ENCODE measurements around the gene PRSS27.

Gene PRSS27

GRCh38 chr16:2767140-2767731, 47.2 kb upstream of the PRSS27 start:
- no peak overlapping the region for H3K4me3 ChIP-seq (ENCODE audit: low read depth, low read length)
- peaks cover 97% of the 10 kb centered on the region for H3K36me3 ChIP-seq (replicated peaks)
- no peaks in the 10 kb centered on the region for H3K27me3 ChIP-seq (replicated peaks)
- TF ChIP-seq, protein P1, sequence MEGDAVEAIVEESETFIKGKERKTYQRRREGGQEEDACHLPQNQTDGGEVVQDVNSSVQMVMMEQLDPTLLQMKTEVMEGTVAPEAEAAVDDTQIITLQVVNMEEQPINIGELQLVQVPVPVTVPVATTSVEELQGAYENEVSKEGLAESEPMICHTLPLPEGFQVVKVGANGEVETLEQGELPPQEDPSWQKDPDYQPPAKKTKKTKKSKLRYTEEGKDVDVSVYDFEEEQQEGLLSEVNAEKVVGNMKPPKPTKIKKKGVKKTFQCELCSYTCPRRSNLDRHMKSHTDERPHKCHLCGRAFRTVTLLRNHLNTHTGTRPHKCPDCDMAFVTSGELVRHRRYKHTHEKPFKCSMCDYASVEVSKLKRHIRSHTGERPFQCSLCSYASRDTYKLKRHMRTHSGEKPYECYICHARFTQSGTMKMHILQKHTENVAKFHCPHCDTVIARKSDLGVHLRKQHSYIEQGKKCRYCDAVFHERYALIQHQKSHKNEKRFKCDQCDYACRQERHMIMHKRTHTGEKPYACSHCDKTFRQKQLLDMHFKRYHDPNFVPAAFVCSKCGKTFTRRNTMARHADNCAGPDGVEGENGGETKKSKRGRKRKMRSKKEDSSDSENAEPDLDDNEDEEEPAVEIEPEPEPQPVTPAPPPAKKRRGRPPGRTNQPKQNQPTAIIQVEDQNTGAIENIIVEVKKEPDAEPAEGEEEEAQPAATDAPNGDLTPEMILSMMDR (IDR thresholded peaks at IDR 0.05; ENCODE audit: low read depth, low read length, missing control alignments): no peak
- no peak for DNase-seq
- in situ Hi-C loops (cut with HindIII; ENCODE audit: low pct_ligation_motif_present, low sequenced_read_pairs): no loop called here
- H3K27ac ChIP-seq: no peak overlapping the region

DNA sequence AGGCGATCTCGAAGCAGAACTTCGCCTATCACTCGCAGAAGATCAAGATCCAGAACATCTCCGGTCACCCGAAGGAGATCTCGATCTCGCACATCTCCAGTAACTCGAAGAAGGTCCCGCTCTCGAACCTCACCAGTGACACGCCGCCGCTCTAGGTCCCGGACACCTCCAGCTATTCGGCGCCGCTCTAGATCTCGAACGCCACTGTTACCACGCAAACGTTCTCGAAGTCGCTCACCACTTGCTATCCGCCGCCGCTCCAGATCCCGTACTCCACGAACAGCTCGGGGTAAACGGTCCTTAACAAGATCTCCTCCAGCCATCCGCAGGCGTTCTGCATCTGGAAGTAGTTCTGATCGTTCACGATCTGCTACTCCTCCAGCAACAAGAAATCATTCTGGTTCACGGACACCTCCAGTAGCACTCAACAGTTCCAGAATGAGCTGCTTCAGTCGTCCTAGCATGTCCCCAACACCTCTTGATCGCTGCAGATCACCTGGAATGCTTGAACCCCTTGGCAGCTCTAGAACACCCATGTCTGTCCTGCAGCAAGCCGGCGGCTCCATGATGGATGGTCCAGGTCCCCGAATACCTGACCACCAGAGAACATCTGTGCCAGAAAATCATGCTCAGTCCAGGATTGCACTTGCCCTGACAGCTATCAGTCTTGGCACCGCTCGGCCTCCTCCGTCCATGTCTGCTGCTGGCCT, 46.6 kb upstream of the PRSS27 start:
- DNase-seq: no peak
- Histone ChIP-seq H3K27me3 (replicated peaks) (no peaks in the 10 kb centered on the region), H3K4me3 (ENCODE audit: low read depth, low read length) (no peak overlapping the region), H3K36me3 (replicated peaks) (peaks cover 97% of the 10 kb centered on the region), H3K27ac (no peak overlapping the region)
- TF ChIP-seq, protein P1 (IDR thresholded peaks at IDR 0.05; ENCODE audit: low read depth, low read length, missing control alignments): no peak
- in situ Hi-C loops (cut with HindIII; ENCODE audit: low pct_ligation_motif_present, low sequenced_read_pairs): no loop called here

- in situ Hi-C loops (cut with HindIII; ENCODE audit: low pct_ligation_motif_present, low sequenced_read_pairs): no loop called here
- H3K4me3 ChIP-seq (ENCODE audit: low read depth, low read length): no peak overlapping the region
- no peaks in the 10 kb centered on the region for H3K27me3 ChIP-seq (replicated peaks)
- peaks cover 100% of the 10 kb centered on the region for H3K36me3 ChIP-seq (replicated peaks)
- DNase-seq: no peak
- no peak overlapping the region for H3K27ac ChIP-seq
- TF ChIP-seq, protein P1 (IDR thresholded peaks at IDR 0.05; ENCODE audit: low read depth, low read length, missing control alignments): no peak
Measured at GRCh38 chr16:2765462-2766404, 45.7 kb upstream of the PRSS27 start.

- H3K4me3 ChIP-seq (ENCODE audit: low read depth, low read length): no peak overlapping the region
- TF ChIP-seq, protein P1 (IDR thresholded peaks at IDR 0.05; ENCODE audit: low read depth, low read length, missing control alignments): peak; percentile 5
- no peak for DNase-seq
- H3K27ac ChIP-seq: no peak overlapping the region
- H3K27me3 ChIP-seq (replicated peaks): no peaks in the 10 kb centered on the region
- in situ Hi-C loops (cut with HindIII; ENCODE audit: low pct_ligation_motif_present, low sequenced_read_pairs): no loop called here
- H3K36me3 ChIP-seq (replicated peaks): peaks cover 100% of the 10 kb centered on the region
Measured at GRCh38 chr16:2764718-2765117, 44.7 kb upstream of the PRSS27 start.

DNA sequence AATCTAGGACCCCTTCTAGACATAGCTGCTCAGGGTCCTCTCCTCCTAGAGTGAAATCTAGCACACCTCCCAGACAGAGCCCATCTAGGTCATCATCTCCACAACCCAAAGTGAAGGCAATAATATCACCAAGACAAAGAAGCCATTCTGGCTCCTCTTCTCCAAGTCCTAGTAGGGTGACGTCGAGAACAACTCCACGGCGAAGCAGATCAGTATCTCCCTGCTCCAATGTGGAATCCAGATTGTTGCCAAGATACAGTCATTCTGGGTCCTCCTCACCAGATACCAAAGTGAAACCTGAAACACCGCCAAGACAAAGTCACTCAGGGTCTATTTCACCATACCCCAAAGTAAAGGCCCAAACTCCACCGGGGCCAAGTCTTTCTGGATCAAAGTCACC, 43.1 kb upstream of the PRSS27 start:
- TF ChIP-seq, protein P1 (IDR thresholded peaks at IDR 0.05; ENCODE audit: low read depth, low read length, missing control alignments): no peak
- H3K36me3 ChIP-seq (replicated peaks): peaks cover 100% of the 10 kb centered on the region

More for the DNA sequence above, 43.1 kb upstream of the PRSS27 start:
- no peaks in the 10 kb centered on the region for H3K27me3 ChIP-seq (replicated peaks)
- in situ Hi-C loops (cut with HindIII; ENCODE audit: low pct_ligation_motif_present, low sequenced_read_pairs): no loop called here
- H3K27ac ChIP-seq: no peak overlapping the region
- no peak for DNase-seq
- no peak overlapping the region for H3K4me3 ChIP-seq (ENCODE audit: low read depth, low read length)
